Muscle layer of duodenum (tissue), 2 donors: ENCODE data around the gene NTF3.

ENCODE experiments used
- H3K27ac ChIP-seq: one replicate; pipeline ENCODE4 v1.7.0; 2013; ENCODE audit warnings: mild to moderate bottlenecking, low read length
- H3K27me3 ChIP-seq: one replicate; pipeline ENCODE4 v1.7.0; 2013; ENCODE audit warnings: low read depth, mild to moderate bottlenecking, control low read depth, low read length
- H3K36me3 ChIP-seq, 2 donors: one replicate each; pipeline ENCODE4 v1.7.0; 2013; ENCODE audit warnings: low read length in 2 of 2, control low read depth in 1 of 2, mild to moderate bottlenecking in 1 of 2; ENCODE audit not compliant: insufficient read depth in 2 of 2, control insufficient read depth in 1 of 2
- H3K4me1 ChIP-seq, 2 donors: one replicate each; pipeline ENCODE4 v1.7.0; 2013; ENCODE audit warnings: low read length in 2 of 2, mild to moderate bottlenecking in 2 of 2, control low read depth in 1 of 2, moderate library complexity in 1 of 2; ENCODE audit not compliant: insufficient read depth in 2 of 2, control insufficient read depth in 1 of 2
- H3K4me3 ChIP-seq, 2 donors: one replicate each; pipeline ENCODE4 v1.7.0; 2013; ENCODE audit warnings: low read length in 2 of 2, low read depth in 1 of 2, mild to moderate bottlenecking in 1 of 2
- H3K9me3 ChIP-seq, 2 donors: one replicate each; pipeline ENCODE4 v1.7.0; 2013; ENCODE audit warnings: low read length in 2 of 2, control low read depth in 1 of 2, mild to moderate bottlenecking in 1 of 2; ENCODE audit not compliant: control insufficient read depth in 1 of 2
- donor health status: healthy.

Gene NTF3

GRCh38 chr12:5461966-5462365 lies 30.1 kb downstream of the NTF3 start:
- no peaks in the 10 kb centered on the region for H3K9me3 ChIP-seq
- H3K4me3 ChIP-seq: no peak overlapping the region
- H3K27ac ChIP-seq: no peak overlapping the region
- H3K36me3 ChIP-seq: no peaks in the 10 kb centered on the region
- no peaks in the 10 kb centered on the region for H3K27me3 ChIP-seq
- peaks cover 0 to 3% of the 10 kb centered on the region in 2 donors for H3K4me1 ChIP-seq

GRCh38 chr12:5464096-5464495 lies 32.2 kb downstream of the NTF3 start:
- Histone ChIP-seq H3K9me3 (no peaks in the 10 kb centered on the region), H3K36me3 (no peaks in the 10 kb centered on the region), H3K4me3 (no peak overlapping the region), H3K27ac (no peak overlapping the region), H3K4me1 (no peaks in the 10 kb centered on the region), H3K27me3 (no peaks in the 10 kb centered on the region)

- H3K4me3 ChIP-seq: no peak overlapping the region
- no peaks in the 10 kb centered on the region for H3K36me3 ChIP-seq
- H3K27me3 ChIP-seq: no peaks in the 10 kb centered on the region
- H3K27ac ChIP-seq: no peak overlapping the region
- no peaks in the 10 kb centered on the region for H3K4me1 ChIP-seq
- no peaks in the 10 kb centered on the region for H3K9me3 ChIP-seq
These were observed 33.5 kb downstream of the NTF3 start for GRCh38 chr12:5465384-5465783.

GRCh38 chr12:5466521-5466960 lies 34.6 kb downstream of the NTF3 start:
- H3K27ac ChIP-seq: no peak overlapping the region
- no peaks in the 10 kb centered on the region for H3K4me1 ChIP-seq
- H3K36me3 ChIP-seq: no peaks in the 10 kb centered on the region
- no peaks in the 10 kb centered on the region for H3K9me3 ChIP-seq
- H3K27me3 ChIP-seq: no peaks in the 10 kb centered on the region
- no peak overlapping the region for H3K4me3 ChIP-seq

- H3K36me3 ChIP-seq: no peaks in the 10 kb centered on the region
- H3K4me1 ChIP-seq: no peaks in the 10 kb centered on the region
- H3K27ac ChIP-seq: no peak overlapping the region
- H3K27me3 ChIP-seq: no peaks in the 10 kb centered on the region
- H3K4me3 ChIP-seq: no peak overlapping the region
- no peaks in the 10 kb centered on the region for H3K9me3 ChIP-seq
These were observed 36.0 kb downstream of the NTF3 start for GRCh38 chr12:5467931-5468330.

- no peak overlapping the region for H3K4me3 ChIP-seq
- no peaks in the 10 kb centered on the region for H3K36me3 ChIP-seq
- no peaks in the 10 kb centered on the region for H3K9me3 ChIP-seq
- H3K27me3 ChIP-seq: no peaks in the 10 kb centered on the region
- H3K4me1 ChIP-seq: no peaks in the 10 kb centered on the region
- no peak overlapping the region for H3K27ac ChIP-seq
These were observed 38.3 kb downstream of the NTF3 start for GRCh38 chr12:5470221-5470620.

- Histone ChIP-seq H3K4me3 (no peak overlapping the region), H3K4me1 (no peaks in the 10 kb centered on the region), H3K9me3 (no peaks in the 10 kb centered on the region), H3K36me3 (no peaks in the 10 kb centered on the region), H3K27me3 (no peaks in the 10 kb centered on the region), H3K27ac (no peak overlapping the region)
These were observed 38.8 kb downstream of the NTF3 start for GRCh38 chr12:5470703-5471102.

- no peaks in the 10 kb centered on the region for H3K9me3 ChIP-seq
- no peak overlapping the region for H3K27ac ChIP-seq
- H3K27me3 ChIP-seq: no peaks in the 10 kb centered on the region
- no peaks in the 10 kb centered on the region for H3K36me3 ChIP-seq
- no peak overlapping the region for H3K4me3 ChIP-seq
- no peaks in the 10 kb centered on the region for H3K4me1 ChIP-seq
These were observed 41.3 kb downstream of the NTF3 start for GRCh38 chr12:5473076-5473782.

- H3K4me1 ChIP-seq: no peaks in the 10 kb centered on the region
- H3K9me3 ChIP-seq: no peaks in the 10 kb centered on the region
- H3K4me3 ChIP-seq: no peak overlapping the region
- H3K36me3 ChIP-seq: no peaks in the 10 kb centered on the region
- no peak overlapping the region for H3K27ac ChIP-seq
- no peaks in the 10 kb centered on the region for H3K27me3 ChIP-seq
These were observed 41.8 kb downstream of the NTF3 start for GRCh38 chr12:5473783-5474116.

- Histone ChIP-seq H3K4me3 (no peak overlapping the region), H3K27me3 (no peaks in the 10 kb centered on the region), H3K4me1 (no peaks in the 10 kb centered on the region), H3K36me3 (no peaks in the 10 kb centered on the region), H3K9me3 (no peaks in the 10 kb centered on the region), H3K27ac (no peak overlapping the region)
These were observed 44.4 kb downstream of the NTF3 start for GRCh38 chr12:5476356-5476755.

GRCh38 chr12:5478081-5478706 lies 46.3 kb downstream of the NTF3 start:
- Histone ChIP-seq H3K9me3 (no peaks in the 10 kb centered on the region), H3K4me3 (no peak overlapping the region), H3K27me3 (no peaks in the 10 kb centered on the region), H3K36me3 (no peaks in the 10 kb centered on the region), H3K4me1 (no peaks in the 10 kb centered on the region), H3K27ac (no peak overlapping the region)

- no peaks in the 10 kb centered on the region for H3K36me3 ChIP-seq
- H3K27ac ChIP-seq: no peak overlapping the region
- no peaks in the 10 kb centered on the region for H3K9me3 ChIP-seq
- H3K27me3 ChIP-seq: no peaks in the 10 kb centered on the region
- no peak overlapping the region for H3K4me3 ChIP-seq
- H3K4me1 ChIP-seq: no peaks in the 10 kb centered on the region
These were observed 47.9 kb downstream of the NTF3 start for GRCh38 chr12:5479761-5480160.
